Raji (cell line): ENCODE results near the gene ZMYND15.

Source experiments
- POLR2A ChIP-seq: IDR thresholded peaks from 2 replicates; pipeline ENCODE4 v1.6.1; 2011; ENCODE audit warnings: low read depth, low read length, control low read depth; ENCODE audit not compliant: insufficient read depth

Gene ZMYND15

DNA sequence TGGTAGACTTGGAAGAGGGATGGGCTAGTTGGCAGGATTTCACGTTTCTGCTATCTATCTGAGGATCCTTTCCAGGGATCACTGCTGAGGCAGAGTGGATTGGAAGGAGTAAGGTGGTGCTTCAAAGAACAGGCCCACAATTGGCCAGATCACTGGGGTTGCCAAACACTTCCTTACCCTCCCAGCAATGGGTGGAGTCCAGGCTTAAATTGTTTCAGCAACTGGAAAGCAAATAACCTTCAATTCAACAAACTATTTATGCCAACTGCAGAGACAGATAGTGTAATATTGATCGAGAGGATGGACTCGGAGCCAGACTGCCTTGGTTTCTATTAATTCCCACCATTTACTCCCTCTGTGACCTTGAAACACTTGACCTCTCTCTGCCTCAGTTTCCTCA is 27.1 kb upstream of the ZMYND15 start:
- TF ChIP-seq POLR2A: no peak

DNA sequence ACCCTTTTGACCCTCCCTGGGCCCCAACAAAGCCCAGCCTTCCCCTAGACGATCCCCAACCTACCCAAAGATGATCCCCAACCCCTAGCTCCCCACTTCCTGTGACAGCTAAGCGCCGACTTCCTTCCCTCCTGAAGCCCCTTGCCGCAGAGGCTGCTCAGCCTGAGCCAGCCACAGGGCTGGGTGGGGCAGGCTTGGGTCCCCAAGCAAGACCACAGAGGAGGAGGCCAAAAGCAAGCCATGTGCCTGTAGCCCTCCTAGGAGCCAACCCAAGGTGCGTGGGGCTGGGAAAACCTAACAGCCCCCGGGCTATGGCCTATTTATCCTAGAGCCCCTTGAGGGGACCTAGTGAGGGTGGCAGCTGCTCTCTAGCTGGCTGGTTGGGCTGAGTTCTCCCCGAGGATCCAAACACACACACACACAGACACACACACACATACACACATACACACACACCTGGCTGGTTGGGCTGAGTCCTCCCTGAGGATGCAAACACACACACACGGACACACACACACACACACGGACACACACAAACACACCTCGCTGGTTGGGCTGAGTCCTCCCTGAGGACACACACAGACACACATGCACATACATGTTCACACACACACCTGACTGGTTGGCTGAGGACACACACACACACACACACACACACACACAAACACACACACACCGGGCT is 24.4 kb upstream of the ZMYND15 start:
- TF ChIP-seq POLR2A: no peak

DNA sequence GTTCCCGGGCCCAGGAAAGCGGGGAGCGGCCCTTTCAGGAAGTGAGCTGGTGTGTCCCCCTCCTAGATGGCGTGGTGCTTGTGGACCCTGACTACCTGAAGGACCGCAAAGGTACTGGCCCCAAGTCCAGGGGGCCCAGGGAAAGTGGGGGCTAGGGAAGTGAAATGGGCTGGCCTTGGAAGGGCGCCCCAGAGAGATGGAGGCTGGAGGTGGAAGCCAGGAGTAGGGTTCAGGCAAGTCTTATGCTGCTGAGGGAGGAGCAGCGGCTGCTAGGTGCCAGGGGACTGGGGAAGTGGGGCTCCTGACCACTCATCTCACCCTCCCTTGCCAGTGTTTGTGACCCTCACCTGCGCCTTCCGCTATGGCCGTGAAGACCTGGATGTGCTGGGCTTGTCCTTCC is 23.6 kb upstream of the ZMYND15 start:
- TF ChIP-seq POLR2A: no peak

DNA sequence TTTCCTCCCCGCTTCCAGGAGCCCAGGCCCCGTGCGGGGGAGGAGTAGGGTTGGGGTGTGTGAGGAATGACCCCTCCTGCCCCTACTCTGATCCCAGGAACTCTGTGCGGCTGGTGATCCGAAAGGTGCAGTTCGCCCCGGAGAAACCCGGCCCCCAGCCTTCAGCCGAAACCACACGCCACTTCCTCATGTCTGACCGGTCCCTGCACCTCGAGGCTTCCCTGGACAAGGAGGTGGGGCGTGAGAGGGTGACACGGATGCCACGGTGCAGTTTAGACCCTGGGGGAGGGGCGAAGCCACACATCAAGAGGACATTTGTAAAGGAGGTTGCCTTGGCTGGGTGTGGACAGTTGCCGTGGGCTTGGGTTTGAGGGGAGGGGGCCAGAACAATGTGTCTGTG is 21.8 kb upstream of the ZMYND15 start:
- TF ChIP-seq POLR2A: no peak

DNA sequence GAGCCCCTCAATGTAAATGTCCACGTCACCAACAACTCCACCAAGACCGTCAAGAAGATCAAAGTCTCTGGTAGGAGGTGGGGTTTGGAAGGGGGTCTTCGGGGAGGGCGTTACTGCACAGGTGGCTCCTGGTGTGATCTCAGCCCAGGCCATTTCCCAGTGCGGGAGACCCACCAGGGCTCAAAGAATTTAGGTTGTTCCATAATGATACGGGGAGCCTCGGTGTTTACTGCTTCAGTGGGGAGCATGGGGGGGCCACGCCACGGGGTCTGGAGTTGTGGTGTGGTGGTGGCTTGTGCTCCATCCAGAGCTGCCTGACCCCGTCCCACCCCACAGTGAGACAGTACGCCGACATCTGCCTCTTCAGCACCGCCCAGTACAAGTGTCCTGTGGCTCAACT is 21.4 kb upstream of the ZMYND15 start:
- TF ChIP-seq POLR2A: no peak

- no peak for TF ChIP-seq POLR2A
Measured at GRCh38 chr17:4719146-4719545, 20.5 kb upstream of the ZMYND15 start.

DNA sequence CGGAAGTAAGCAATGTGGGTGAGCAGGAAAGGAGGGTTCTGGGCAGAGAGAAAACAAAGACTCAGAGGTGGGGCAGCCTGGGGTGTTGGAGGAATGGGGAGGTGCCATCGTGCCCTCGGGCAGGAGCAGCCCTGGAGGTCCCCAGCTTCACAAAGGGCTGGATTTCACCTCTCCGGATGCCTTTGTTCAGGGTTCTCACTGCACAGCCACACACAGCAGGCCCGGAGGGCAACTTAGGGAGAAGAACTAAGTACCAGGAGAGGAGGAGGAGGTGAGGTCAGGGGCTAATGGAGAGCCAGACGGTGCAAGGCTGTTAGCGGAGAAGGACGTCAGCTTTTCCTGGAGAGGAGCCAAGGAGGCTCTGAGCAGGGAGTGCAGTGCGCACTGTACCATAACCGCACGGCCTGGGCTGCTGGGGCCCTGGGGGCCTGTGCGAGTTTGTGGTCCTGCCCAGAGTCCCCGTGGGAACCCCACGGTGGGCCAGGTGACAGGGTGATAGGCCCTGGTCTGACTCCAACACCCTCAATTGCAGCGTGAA is 19.9 kb upstream of the ZMYND15 start:
- no peak for TF ChIP-seq POLR2A

GRCh38 chr17:4720787-4721186 is 18.8 kb upstream of the ZMYND15 start:
- TF ChIP-seq POLR2A: no peak

DNA sequence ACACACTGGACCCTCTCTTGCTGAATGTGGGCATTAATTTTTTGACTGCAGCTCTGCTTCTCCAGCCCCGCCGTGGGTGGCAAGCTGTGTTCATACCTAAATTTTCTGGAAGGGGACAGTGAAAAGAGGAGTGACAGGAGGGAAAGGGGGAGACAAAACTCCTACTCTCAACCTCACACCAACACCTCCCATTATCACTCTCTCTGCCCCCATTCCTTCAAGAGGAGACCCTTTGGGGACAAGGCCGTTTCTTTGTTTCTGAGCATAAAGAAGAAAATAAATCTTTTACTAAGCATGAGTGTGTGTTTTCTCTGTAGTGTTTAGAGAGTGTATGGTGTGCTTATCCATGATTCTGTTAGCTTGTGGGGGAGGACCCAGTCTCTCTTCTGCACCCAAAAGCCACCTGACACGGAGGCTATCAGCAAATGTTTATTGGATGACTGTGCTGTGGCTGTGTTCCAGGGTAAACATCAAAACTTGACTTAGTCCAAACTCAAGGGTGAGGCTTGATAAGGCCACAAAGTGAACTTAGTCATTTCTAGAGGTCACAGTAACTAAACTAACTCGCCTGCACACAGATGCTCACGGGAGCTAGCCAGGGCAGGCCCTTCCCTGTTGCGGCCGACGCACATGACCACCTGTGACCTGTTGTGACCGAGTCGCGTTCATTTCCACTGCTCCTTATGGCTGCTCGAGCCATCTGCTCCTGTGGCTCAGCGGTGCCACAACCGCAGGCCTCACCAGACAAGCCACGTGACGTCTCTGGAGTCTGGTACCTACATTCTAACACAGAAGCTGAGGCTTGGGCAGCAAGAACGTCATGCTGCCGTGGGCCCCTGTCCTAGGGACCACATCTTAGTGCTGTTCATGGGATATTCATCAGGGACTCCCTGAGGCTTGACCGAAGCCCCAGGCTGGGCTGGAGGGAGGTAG is 18.2 kb upstream of the ZMYND15 start:
- TF ChIP-seq POLR2A: no peak

DNA sequence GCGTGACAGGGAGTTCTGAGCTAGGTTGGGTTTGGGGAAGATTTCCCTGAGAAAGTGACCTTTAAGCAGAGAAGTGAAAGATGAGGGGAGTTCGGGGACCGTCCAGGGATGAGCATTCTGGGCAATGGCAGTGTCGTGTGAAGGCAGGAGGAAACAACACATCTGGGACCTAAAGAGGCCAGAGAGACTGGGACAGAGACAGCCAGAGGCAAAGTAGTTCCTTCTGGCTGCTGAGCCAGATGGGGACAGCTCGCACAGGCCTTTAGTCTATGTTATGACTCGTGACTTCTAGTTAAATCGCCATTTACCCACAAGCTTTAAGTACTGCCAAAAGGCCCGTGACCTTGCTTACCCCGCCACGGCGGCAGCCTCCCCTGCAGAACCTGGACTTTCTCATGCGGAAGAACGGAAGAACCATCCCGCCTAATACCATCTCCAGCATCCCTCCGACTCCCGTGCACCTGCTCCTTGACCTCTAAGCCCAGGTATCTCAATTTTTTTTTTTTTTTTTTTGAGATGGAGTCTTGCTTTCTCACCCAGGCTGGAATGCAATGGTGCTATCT is 16.9 kb upstream of the ZMYND15 start:
- TF ChIP-seq POLR2A: no peak

GRCh38 chr17:4724650-4725049 is 15.0 kb upstream of the ZMYND15 start:
- TF ChIP-seq POLR2A: no peak

DNA sequence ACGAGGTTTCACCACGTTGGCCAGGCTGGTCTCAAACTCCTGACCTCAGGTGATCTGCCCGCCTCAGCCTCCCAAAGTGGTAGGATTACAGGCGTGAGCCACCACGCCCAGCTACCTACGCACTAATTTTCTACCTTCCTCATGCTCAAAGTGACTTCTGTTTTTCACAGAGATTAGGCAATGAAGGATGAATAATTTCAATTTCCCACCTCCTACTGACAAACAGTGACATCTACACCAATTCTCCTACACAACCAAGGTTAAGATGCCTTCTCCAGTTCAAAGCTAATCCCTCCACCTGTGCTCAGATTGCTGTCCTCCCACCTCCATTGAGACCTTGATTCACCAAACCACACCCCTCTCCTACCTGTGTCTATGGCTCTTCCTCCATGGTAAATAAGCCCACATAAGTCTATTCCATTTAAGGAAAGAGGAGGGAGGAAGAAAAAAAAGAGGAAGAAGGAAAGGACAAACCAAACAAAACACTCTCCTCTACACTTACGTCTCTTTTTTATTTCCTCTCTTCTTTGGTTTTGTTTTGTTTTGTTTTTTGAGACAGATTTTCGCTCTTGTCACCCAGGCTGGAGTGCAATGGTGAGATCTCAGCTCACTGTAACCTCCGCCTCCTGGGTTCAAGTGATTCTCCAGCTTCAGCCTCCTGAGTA is 13.9 kb upstream of the ZMYND15 start:
- no peak for TF ChIP-seq POLR2A

DNA sequence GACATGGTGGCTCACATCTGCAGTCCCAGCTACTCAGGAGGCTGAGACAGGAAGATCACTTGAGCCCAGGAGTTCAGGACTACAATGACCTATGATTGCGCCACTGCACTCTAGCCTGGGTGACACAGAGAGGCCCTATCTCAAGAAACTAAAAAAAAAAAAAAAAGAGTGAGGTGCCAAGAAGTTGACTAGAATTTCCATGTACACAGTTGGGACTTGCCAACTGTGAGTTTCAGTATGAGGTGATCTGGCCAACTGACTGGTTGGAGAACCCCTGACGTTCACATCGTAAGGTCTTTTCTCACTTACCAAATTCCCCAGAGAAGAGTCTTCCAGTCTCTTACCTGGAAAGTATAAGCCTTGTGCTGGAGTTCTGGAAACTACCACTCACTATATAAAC is 11.5 kb upstream of the ZMYND15 start:
- no peak for TF ChIP-seq POLR2A

- TF ChIP-seq POLR2A: no peak
Measured at GRCh38 chr17:4733073-4733531, 6.5 kb upstream of the ZMYND15 start.

GRCh38 chr17:4734857-4735475 is 4.7 kb upstream of the ZMYND15 start:
- 0 out of 2 replicates have a peak, but pooled peaks have one; percentile 11 for TF ChIP-seq POLR2A
